Sigmoid colon (tissue), 4 donors: ENCODE results near the gene RUNX2.

Source experiments
- CTCF ChIP-seq, 4 experiments: fragments of 450-650 bp in 3 of 4; fragments of 200-600 bp in 1 of 4; IDR thresholded peaks; one replicate each; pipeline ENCODE4 v1.5.1; 2016 to 2019; ENCODE audit warnings: antibody characterized with exemption in 4 of 4, mild to moderate bottlenecking in 3 of 4, moderate library complexity in 2 of 4
- EP300 ChIP-seq, 4 donors: sonication (generic); formaldehyde crosslinking; IDR thresholded peaks; one replicate each; pipeline ENCODE4 v1.6.1; 2017; ENCODE audit warnings: antibody characterized with exemption in 4 of 4
- POLR2A ChIP-seq, 2 donors: fragments of 450-650 bp; IDR thresholded peaks; one replicate each; pipeline ENCODE4 v1.6.1; 2016; ENCODE audit warnings: antibody characterized with exemption in 2 of 2, mild to moderate bottlenecking in 2 of 2, moderate library complexity in 2 of 2
- POLR2AphosphoS5 ChIP-seq, 4 donors: sonication (generic); formaldehyde crosslinking; IDR thresholded peaks; one replicate each; pipeline ENCODE4 v1.6.1; 2017; ENCODE audit warnings: antibody characterized with exemption in 4 of 4

- no peak for TF ChIP-seq CTCF (IDR thresholded peaks at IDR 0.05)
- TF ChIP-seq EP300 (IDR thresholded peaks at IDR 0.05), result no peak
- no peak for TF ChIP-seq POLR2AphosphoS5 (IDR thresholded peaks at IDR 0.05)
- TF ChIP-seq POLR2A (IDR thresholded peaks at IDR 0.05), result no peak
Measured at GRCh38 chr6:45664707-45665106, 336.6 kb downstream of the RUNX2 start.
